CD4-positive, alpha-beta T cell (primary cell): ENCODE results near the gene RSPH9. TPM values are rescaled to one million over a fixed set of nuclear protein-coding genes. Genes with fewer than 3 reads are reported as not detected.

Experiments
- ATAC-seq: fragments of 200-7000 bp; cut with Tn5 transposase; one replicate; pipeline ENCODE4 v1.10.0; 2022; ENCODE audit warnings: mild to moderate bottlenecking; ENCODE audit not compliant: poor library complexity
- CTCF ChIA-PET: fragments of 350-600 bp; sonication (Branson Sonifier 250); formaldehyde crosslinking; loops from one replicate; lab custom pipeline; 2021; ENCODE audit warnings: antibody characterized with exemption, inconsistent platforms; lab: Charles Lee
- POLR2A ChIA-PET: fragments of 350-600 bp; sonication (Branson Sonifier 250); formaldehyde crosslinking; loops from one replicate; lab custom pipeline; 2021; ENCODE audit warnings: antibody characterized with exemption, inconsistent platforms; lab: Charles Lee
- DNase-seq, 14 experiments: peaks; one replicate each; pipeline ENCODE4 v3.0.0-alpha.2; 2013 to 2020; ENCODE audit warnings: mixed read lengths in 2 of 14
- H3K27ac ChIP-seq, 2 donors: one replicate each; pipeline versions ENCODE4 v1.5.1 to v1.7.0; 2013; ENCODE audit warnings: low read length in 2 of 2, low read depth in 1 of 2, mild to moderate bottlenecking in 1 of 2
- H3K27me3 ChIP-seq, 2 experiments: 1 replicate in 1 of 2; 2 replicates in 1 of 2; pipeline versions ENCODE4 v1.6.1 to v1.7.0; 2013; ENCODE audit warnings: low read length in 2 of 2, control low read depth in 1 of 2, mild to moderate bottlenecking in 1 of 2, moderate library complexity in 1 of 2; ENCODE audit not compliant: insufficient read depth in 2 of 2, control insufficient read depth in 1 of 2
- H3K36me3 ChIP-seq: one replicate; pipeline ENCODE4 v1.6.1; 2013; ENCODE audit warnings: low read length, control low read depth; ENCODE audit not compliant: insufficient read depth
- H3K4me1 ChIP-seq: one replicate; pipeline ENCODE4 v1.6.1; 2013; ENCODE audit warnings: low read length, control low read depth; ENCODE audit not compliant: insufficient read depth
- H3K4me3 ChIP-seq: one replicate; pipeline ENCODE4 v1.5.1; 2013; ENCODE audit warnings: mild to moderate bottlenecking, low read length, moderate library complexity
- H3K9me3 ChIP-seq, 2 experiments: 1 replicate in 1 of 2; 2 replicates in 1 of 2; pipeline versions ENCODE4 v1.6.1 to v1.7.0; 2013; ENCODE audit warnings: low read length in 2 of 2, mild to moderate bottlenecking in 2 of 2, control low read depth in 1 of 2, moderate library complexity in 1 of 2; ENCODE audit not compliant: control insufficient read depth in 1 of 2, insufficient read depth in 1 of 2
- H3K27ac Mint-ChIP-seq: one replicate; pipeline ENCODE4 v1.8.0; 2020; ENCODE audit warnings: mixed read lengths
- H3K27me3 Mint-ChIP-seq: one replicate; pipeline ENCODE4 v1.8.0; 2021; ENCODE audit warnings: mixed read lengths
- H3K36me3 Mint-ChIP-seq: one replicate; pipeline ENCODE4 v1.8.0; 2021; ENCODE audit warnings: low read depth, mixed read lengths
- H3K4me1 Mint-ChIP-seq: one replicate; pipeline ENCODE4 v1.8.0; 2021; ENCODE audit warnings: low read depth, mixed read lengths
- H3K4me3 Mint-ChIP-seq: one replicate; pipeline ENCODE4 v1.8.0; 2020; ENCODE audit warnings: mild to moderate bottlenecking, mixed read lengths
- H3K9me3 Mint-ChIP-seq: one replicate; pipeline ENCODE4 v1.8.0; 2020; ENCODE audit warnings: mixed read lengths
- intact Hi-C, 2 experiments: fragments of 100-400 bp; cut with DNase I in 1 of 2; cut with micrococcal nuclease in 1 of 2; formaldehyde crosslinking; loops; one replicate each; pipeline versions ENCODE4 v1.15.1 to v1.9.0; 2023 to 2025; cut with DNase I, micrococcal nuclease
- total RNA-seq, 174 experiments: library from RNA in 2 of 174; stranded (reverse) in 2 of 174; gene quantifications; one replicate each; pipeline ENCODE4 v1.2.3 and lab custom pipeline; 2021 to 2026
- TF ChIP-seq, protein P1 (sequence below): fragments of 200-600 bp; IDR thresholded peaks from one replicate; pipeline ENCODE4 v1.8.0; 2022; ENCODE audit warnings: antibody characterized with exemption, mild to moderate bottlenecking

Gene RSPH9
- total RNA-seq, 2 experiments from 2014 or later, result not detected

DNA sequence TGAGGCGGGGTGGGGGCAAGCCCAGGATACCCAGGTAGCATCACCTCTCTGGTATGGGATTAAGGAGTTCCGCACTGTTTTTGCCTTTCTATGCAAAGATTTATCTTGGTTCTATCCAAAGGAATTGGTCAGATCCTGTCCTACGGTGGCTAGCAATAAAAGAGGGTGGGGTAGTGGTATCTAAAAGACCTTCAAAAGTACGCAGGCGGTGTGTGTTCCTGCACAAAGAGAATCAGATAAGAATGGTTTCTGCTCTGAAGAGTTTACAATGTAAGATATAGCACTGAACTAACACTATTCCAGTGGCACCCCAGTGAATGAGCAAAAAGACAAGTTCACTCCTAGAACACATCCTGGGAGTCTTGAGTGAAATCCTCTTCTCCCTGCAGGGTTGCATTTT is 36.5 kb downstream of the RSPH9 start:
- no peaks in the 10 kb centered on the region for H3K27me3 Mint-ChIP-seq
- no peak overlapping the region for H3K27ac Mint-ChIP-seq
- H3K4me3 Mint-ChIP-seq, result no peak overlapping the region
- H3K36me3 ChIP-seq, result peaks cover 76% of the 10 kb centered on the region
- peaks cover 37% of the 10 kb centered on the region for H3K4me1 Mint-ChIP-seq
- no peaks in the 10 kb centered on the region for H3K9me3 ChIP-seq
- DNase-seq (no peak), ATAC-seq (no peak)
- TF ChIP-seq, protein P1, sequence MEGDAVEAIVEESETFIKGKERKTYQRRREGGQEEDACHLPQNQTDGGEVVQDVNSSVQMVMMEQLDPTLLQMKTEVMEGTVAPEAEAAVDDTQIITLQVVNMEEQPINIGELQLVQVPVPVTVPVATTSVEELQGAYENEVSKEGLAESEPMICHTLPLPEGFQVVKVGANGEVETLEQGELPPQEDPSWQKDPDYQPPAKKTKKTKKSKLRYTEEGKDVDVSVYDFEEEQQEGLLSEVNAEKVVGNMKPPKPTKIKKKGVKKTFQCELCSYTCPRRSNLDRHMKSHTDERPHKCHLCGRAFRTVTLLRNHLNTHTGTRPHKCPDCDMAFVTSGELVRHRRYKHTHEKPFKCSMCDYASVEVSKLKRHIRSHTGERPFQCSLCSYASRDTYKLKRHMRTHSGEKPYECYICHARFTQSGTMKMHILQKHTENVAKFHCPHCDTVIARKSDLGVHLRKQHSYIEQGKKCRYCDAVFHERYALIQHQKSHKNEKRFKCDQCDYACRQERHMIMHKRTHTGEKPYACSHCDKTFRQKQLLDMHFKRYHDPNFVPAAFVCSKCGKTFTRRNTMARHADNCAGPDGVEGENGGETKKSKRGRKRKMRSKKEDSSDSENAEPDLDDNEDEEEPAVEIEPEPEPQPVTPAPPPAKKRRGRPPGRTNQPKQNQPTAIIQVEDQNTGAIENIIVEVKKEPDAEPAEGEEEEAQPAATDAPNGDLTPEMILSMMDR, result no peak
- no peak overlapping the region for H3K27ac ChIP-seq
- no peaks in the 10 kb centered on the region for H3K27me3 ChIP-seq
- intact Hi-C loops, result no loop called here
- H3K36me3 Mint-ChIP-seq, result peaks cover 66% of the 10 kb centered on the region
- H3K9me3 Mint-ChIP-seq, result no peaks in the 10 kb centered on the region
- ChIA-PET CTCF (interaction anchor here (2.1 kb wide), 1 partner anchor 14 kb away, joined by 5 read pairs; no protein-coding TSS in a partner anchor), POLR2A (no interaction called here)
- H3K4me1 ChIP-seq, result peaks cover 17% of the 10 kb centered on the region
- no peak overlapping the region for H3K4me3 ChIP-seq

GRCh38 chr6:43682724-43683429 is 38.0 kb downstream of the RSPH9 start:
- no peaks in the 10 kb centered on the region for H3K27me3 ChIP-seq
- no peaks in the 10 kb centered on the region for H3K27me3 Mint-ChIP-seq
- H3K9me3 ChIP-seq, result no peaks in the 10 kb centered on the region
- DNase-seq, result no peak
- intact Hi-C loops, result no loop called here
- ChIA-PET CTCF (no interaction called here), POLR2A (no interaction called here)
- TF ChIP-seq, protein P1, result no peak
- peaks cover 51% of the 10 kb centered on the region for H3K4me1 Mint-ChIP-seq
- H3K4me3 ChIP-seq, result no peak overlapping the region
- H3K27ac Mint-ChIP-seq, result peak overlapping the region; percentile 13
- H3K4me3 Mint-ChIP-seq, result no peak overlapping the region
- H3K36me3 Mint-ChIP-seq, result peaks cover 66% of the 10 kb centered on the region
- H3K36me3 ChIP-seq, result peaks cover 60% of the 10 kb centered on the region
- no peak for ATAC-seq
- H3K27ac ChIP-seq, result no peak overlapping the region
- H3K4me1 ChIP-seq, result peaks cover 28% of the 10 kb centered on the region
- H3K9me3 Mint-ChIP-seq, result no peaks in the 10 kb centered on the region

GRCh38 chr6:43683708-43684455 is 39.0 kb downstream of the RSPH9 start:
- peaks cover 33% of the 10 kb centered on the region for H3K4me1 ChIP-seq
- ChIA-PET CTCF (no interaction called here), POLR2A (no interaction called here)
- peak overlapping the region; percentile 31 for H3K4me3 Mint-ChIP-seq
- DNase-seq, result no peak
- H3K27ac Mint-ChIP-seq, result no peak overlapping the region
- TF ChIP-seq, protein P1, result no peak
- intact Hi-C loops, result no loop called here
- H3K27me3 Mint-ChIP-seq, result no peaks in the 10 kb centered on the region
- no peaks in the 10 kb centered on the region for H3K27me3 ChIP-seq
- peaks cover 57% of the 10 kb centered on the region for H3K4me1 Mint-ChIP-seq
- ATAC-seq, result no peak
- H3K36me3 ChIP-seq, result peaks cover 50% of the 10 kb centered on the region
- no peak overlapping the region for H3K27ac ChIP-seq
- no peaks in the 10 kb centered on the region for H3K9me3 Mint-ChIP-seq
- no peaks in the 10 kb centered on the region for H3K9me3 ChIP-seq
- H3K36me3 Mint-ChIP-seq, result peaks cover 57% of the 10 kb centered on the region
- no peak overlapping the region for H3K4me3 ChIP-seq
